Activated CD4-positive, alpha-beta T cell treated with anti-CD3 and anti-CD28 coated beads, Interleukin-2, amount 50 U/mL, for 24 hours (primary cell): ENCODE measurements around the gene ST7.

Experiments
- DNase-seq, 2 donors: peaks; one replicate each; pipeline ENCODE4 v3.0.0-alpha.2; 2020; ENCODE audit warnings: low read depth in 1 of 2, low spot score in 1 of 2

Gene ST7

DNA sequence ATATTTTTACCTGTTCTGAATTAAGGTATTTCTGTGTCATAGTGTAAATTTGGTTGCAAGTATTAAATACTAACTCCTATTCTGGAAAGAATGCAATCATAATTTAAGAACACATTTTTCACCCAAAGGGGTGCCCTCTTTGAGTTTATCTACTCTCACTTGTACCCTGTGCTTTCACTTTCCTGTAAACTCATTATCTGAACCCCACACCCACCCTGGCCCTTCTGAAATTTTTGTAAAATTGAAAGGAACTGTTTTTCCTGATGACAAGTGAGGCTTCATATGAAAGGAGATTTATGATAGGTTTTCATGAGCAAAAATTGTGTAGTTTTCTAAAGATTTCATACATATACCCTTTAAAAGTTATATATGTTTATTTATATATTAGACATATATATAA, 235.1 kb downstream of the ST7 start:
- no peak for DNase-seq

DNA sequence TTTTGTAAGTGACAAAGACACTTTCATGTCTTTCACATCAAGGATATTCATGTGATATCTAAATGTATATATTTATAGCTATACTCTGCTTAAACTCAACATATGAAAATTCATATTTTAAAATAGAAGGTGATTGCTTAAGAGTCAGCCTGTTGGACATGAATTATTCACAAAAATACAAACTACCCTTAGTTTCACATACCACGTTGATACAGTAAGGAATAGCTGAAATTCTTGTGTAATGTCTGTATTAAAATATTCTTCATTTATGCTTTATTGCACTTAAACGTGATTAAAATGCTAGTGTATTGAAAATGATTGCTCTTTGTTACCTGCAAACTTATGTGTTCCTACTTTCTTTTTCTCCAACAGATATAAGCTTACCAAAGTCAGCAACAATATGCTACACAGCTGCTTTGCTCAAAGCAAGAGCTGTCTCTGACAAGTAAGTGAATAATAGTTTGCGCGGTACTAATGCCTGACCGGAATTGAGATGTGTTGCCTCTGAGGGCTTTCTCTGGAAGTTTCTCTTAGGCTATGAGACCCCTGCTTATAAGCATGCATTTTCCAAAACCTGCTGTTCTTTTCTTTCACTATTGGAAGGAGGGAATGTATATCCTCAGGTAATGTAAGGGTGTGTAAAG, 235.8 kb downstream of the ST7 start:
- DNase-seq: no peak

DNA sequence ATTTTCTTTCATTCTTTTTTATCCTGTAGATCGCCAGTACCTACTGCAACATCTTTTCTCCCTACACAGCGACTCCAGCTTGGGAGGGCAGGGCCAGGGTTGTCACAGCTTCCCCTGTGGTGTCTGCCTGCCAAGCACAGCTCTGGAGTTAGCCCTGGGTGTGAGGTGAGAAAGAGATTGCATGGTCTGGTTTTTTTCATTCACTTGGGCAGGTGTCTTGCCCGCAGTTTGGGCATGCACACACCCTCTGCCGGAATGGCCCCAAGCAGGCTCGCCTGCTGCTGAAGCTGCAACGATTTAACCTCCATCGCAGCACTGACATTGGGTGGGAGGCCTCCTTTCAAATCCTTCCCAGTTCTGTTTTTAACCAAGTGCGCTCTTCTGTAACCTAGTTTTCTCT, 236.8 kb downstream of the ST7 start:
- no peak for DNase-seq

DNA sequence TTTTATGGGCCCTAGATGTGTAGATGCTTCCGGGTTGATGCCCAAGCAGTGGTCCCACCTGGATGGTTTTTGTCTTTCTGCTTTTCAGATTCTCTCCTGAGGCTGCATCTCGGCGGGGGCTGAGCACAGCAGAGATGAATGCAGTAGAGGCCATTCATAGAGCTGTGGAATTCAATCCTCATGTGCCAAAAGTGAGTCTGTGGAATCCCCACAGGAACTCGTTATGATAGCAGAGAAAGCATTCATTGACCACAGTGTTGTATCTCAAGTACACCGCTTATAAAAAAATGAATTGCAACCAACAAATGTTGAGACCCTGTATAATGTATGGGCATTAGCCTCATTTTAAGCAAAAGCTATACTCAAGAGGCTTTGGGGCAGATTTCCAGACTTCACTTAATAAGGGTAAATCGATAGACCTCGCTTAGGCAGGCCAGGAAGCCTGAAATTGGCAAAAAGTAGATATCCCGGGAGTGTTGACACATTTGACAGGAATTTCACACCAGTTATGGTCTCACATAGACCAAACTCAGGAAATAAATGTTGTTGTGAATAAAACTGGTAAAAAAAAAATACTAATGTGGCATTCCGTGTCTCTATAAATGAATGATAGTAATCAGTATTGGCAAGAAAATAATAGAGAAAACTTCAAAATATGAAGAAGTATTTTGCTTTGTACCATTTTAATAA, 237.6 kb downstream of the ST7 start:
- DNase-seq: no peak

DNA sequence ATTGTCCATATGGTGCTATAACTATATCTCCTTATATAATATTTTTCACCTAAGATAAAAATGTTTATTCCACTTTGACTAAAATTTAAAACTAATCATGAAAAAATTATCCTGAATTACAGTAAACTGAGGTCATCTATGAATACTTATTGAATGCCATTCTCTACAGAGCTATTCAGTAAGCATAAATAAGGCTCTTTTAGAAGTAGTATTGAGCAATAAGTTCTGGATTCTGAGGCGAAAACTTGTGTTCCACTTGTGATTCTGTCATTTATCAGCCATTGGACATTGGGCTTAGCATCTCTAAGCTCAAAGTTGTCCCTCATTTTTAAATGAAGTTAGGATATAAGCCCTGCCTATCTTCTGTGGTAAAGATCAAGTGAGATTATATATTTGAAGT, 238.8 kb downstream of the ST7 start:
- DNase-seq: no peak

DNA sequence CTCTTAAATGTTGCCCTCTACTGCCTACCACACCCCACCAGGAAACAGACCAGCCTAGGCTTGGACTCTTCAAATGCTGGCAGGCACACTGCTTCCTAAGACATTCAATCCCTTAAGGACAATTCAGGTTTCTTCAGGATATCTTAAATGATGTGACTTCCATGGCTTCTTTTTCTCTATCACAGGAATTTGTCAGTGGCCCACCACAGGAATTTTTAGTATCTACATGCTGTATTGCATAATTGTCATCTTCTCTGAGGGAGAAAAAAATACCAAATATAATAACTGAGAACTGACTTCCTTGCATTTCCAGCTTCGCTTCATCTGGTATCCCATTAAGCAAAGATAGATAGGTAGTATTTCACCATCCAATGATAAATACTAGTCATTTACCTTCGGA, 240.3 kb downstream of the ST7 start:
- DNase-seq: no peak

DNA sequence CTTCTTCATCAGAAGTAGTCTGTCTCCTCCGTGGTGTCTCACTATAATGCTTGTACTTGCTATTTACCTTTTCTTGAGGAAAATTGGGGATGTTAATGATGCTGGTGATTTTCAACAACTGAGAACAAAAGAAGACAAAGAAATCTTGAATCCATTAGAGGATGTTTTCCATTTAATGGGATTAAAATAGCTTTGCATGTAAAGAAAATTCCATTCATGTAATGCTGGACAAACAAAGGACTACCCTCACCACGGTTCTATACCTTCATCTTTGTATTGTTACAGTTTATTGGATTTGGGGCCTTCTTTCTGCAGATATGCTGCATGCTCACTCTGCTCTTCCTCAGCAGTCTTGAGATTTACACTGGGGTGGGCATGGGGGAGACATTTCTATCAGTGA, 241.1 kb downstream of the ST7 start:
- no peak for DNase-seq

DNA sequence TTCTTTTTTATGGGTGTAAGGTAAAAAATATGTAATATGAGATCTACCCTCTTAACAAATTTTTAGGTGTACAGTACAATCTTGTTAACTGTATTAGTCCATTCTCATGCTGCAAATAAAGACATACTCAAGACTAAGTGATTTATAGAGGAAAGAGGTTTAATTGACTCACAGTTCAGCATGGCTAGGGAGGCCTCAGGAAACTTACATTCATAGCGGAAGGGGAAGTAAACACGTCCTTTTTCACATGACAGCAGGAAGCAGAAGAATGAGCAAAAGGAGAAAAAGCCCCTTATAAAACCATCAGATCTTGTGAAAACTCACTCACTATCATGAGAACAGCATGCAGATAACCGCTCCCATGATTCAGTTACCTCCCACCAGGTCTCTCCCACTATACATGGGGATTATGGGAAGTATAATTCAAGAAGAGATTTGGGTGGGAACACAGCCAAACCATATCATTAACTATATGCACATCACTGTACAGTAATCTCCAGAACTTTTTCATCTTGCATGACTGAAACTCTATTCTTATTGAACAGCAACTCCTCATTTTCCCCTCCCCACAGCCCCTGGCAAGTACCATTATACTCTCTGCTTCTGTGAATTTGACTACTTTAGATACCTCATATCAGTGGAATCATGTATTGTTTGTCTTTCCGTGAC, 242.2 kb downstream of the ST7 start:
- DNase-seq: no peak

DNA sequence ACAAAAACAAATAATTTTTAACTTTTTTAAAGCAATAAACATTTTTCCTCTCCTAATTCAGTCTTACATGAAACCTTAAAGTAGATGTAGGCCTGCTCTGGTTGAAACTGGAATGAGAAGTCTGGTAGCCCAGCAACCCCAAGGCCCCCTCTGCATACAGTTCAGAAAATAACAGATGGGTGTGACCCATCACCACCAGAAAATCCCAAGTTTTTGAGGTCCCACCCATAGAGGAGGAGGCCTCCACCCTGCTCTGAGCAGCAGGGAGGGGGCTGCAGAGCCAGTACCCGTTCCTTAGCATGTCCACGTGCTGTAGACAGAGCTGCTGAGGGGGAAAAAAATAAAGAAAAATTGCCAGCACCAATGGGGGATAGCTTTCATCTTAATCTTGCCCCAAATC, 246.8 kb downstream of the ST7 start:
- DNase-seq: no peak

DNA sequence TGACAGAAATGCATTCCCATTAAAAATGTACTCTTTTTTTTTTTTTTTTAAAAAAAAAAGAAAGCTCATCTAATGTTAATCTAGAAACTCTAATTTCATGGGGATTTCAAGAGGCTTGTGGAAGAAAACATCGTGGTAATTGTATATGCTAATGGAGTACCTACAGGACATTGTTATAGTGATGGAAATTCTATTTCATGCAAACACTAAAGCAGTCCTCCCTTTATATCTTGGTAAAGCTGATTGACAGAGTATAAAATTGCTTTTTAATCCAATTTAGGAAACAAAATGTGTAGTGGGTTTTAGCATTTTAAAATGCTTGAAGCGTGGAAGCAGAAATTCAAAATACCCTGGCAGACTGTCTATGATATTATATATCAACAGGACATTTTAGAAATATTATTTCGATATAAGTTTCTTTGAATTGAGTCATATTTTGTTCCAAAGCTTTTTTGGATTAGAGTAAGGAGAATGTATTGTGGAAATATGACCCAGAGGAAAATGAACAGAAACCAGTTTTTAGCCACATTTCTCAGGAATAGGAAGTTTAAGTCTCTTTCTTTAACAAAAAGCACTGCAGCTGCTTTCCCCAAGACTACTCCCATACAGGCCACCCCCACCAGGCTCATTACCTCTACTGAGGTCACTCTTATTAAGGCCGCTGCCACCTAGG, 247.6 kb downstream of the ST7 start:
- DNase-seq: no peak

DNA sequence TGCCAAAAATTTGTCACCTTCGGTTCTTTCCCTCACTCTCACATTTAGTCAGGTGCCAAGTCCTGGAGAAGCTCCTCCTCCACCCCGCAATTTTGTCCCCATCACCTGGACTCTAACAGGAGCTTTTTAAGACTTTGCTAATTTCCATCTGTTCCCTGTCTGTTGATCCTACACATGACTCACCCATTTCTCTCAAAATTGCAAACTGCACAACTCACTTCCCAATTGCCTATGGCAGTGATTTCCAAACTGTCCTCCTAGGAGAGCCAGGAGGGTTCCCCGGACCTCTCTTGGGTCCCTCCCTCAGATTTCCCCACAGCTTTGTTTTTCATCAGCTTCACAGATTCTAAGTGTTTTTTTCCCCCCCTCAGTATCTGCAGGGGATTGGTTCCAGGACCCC, 249.2 kb downstream of the ST7 start:
- DNase-seq: no peak

DNA sequence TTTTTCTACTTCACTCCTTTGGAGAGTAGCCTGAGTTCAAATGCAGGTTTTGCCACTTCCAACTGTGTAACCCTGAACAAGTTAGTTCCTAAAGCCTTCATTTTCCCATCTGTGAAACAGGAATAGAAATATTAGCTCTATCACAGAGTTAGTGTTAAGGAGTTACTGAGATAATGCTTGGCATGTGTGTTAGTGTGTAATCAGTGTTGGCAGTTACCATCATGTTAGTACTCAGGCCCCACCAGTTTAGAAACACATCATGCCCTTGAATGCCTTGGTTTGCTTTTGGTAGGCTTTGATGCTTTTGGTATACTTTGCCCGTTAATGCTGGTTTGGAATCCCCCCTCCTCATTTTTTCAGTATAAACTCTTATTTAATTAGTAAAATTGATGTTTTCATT, 249.9 kb downstream of the ST7 start:
- DNase-seq: no peak

DNA sequence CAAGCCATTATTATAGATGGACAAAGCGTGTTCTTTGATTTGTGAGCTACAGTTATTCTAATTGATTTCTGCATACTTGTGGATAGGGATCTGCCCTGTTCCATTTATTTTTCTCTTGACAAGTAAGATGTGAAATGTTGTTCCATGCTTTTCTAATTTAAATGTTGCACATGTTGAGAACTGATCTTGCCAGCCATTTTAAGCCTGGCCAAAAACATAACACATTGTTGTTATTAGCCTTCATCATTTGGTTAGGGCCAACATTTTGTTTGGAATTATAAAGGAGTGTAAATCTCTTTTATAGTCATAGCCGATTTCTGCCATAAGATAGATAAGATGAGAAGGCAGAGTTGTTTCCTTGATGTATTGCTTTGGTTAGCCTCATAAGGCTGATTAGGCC, 252.6 kb downstream of the ST7 start:
- DNase-seq: no peak

DNA sequence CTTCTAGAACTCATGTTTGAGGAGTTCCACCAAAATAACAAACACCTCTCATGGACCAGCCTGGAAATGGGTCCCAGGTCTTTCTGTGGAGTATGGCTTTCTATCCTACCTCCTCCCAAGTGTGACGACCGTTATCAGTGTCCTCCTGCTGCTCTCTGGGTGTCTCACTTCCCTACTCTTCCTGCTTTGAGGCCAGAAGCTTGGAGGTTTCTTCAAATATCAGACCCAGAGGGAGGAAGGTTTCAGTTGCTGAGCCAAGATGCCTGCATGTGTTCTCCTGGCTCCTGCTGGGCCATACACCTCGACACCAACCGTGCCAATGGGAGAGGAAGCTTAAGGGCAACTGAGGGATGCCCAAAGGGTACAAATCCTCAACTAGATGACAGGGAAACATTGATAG, 255.0 kb downstream of the ST7 start:
- DNase-seq: no peak

DNA sequence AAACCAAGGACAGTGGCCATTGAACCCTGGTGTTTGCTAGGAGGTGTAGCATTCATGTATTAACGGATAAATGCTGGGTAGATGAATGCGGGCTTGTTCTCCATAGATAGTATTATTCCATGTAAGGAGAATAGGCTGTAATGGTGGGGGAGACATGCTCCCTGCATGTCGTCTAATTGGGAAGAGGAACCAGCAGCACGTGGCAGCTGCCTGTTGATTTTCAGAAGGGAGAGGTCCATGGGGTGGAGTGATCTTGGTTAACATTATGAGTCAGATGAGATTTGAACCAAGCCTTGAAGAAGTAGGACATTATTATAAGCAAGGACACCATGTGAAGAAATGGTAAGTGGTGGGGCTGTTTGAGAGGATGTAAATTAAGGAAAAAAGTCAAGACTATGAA, 257.1 kb downstream of the ST7 start:
- DNase-seq: no peak

DNA sequence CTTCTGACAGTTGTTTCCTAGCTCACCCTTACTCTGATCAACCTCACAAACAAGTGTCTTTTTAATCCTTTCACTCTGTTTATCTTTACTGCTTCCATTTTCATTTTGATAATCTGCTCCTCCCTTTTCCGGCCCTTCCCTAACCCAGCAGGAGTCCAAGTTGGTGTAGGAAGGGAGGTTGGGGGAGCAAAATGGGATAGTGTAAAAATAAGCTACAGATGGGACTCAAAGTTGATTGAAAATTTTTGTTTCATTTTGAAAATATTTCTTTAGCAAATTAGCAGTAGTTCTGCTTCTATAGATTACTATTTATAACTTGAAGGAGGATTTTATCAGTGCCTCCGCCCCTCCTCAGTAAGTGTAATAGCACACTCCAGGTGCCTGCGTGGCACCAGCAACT, 257.6 kb downstream of the ST7 start:
- no peak for DNase-seq

DNA sequence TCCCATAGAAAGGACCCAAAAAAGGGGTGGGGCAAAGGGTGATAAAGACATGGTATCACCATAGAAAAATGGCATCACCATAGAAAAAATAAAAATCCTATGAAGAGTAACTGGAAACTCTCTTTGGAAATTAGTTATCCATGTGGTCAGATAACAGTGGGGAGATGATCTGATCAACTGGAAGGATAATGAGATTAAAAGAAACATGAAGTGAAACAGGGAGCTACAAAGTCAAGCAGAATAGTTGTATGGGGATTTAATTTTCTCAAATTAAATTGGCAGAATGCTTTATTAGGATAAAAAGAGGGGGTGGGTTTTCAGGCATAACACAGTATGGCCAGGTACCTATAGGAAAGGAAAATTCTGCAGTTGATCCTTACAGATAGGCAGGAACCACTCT, 258.3 kb downstream of the ST7 start:
- no peak for DNase-seq

DNA sequence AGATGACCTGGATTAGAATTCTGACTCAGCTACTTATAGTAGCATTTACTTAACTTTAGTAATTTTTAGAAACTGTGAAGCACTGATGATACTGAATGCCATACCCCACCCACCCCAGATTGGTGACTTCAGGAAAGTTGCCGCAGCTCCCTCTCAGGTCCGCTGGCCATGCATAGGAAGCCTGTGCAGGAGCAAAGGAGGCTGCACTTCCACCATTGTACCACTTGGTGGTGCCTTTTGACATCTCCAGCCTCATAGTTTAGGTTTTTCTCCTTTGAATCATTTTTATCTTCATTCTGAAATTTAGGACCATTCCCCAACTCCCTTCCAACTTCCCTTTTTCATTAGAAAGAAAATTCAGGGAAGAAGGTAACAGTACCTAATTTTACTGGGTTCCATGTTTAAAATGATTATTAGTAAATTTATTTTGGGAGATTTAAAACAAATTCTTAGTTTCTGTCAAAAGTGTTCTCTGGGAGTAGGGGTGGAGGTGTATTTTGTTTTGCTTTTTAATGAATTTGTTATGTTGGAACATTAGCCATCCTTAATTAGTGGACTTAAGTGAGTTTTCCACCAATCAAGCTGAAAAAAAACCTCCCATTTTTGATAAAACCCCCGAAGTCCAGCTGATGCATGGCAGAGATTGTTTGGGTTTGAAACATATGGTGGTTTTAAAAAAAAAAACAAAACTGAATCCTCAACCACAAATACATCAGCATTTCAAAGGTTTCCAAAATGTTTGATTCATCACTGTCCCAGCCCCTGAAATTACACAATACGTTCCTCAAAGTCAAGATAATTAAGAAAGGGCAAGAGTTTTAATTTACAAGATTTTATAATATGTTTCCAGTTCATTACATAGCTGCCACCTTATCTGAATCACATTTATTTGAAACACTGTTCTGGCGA, 259.9 kb downstream of the ST7 start:
- peak; percentile 3 to 27 for DNase-seq

DNA sequence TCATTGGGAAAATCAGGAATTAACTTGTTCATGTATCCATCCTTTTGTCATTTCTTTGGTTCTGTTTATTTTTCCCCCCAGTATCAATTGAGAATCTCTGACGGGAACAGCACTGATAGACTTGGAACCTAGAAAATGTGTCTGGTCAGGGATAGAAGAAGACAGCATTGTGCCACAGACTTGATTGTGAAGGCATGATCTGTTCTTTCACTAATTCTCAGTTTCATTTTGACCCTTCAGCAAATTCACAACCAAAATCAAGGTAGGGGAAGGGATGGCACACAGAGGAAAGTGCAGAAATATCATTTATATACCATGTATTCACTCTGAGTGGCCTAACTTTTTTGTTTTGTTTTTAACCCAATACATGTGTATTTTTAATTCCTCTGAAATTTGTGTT, 262.7 kb downstream of the ST7 start:
- no peak for DNase-seq

DNA sequence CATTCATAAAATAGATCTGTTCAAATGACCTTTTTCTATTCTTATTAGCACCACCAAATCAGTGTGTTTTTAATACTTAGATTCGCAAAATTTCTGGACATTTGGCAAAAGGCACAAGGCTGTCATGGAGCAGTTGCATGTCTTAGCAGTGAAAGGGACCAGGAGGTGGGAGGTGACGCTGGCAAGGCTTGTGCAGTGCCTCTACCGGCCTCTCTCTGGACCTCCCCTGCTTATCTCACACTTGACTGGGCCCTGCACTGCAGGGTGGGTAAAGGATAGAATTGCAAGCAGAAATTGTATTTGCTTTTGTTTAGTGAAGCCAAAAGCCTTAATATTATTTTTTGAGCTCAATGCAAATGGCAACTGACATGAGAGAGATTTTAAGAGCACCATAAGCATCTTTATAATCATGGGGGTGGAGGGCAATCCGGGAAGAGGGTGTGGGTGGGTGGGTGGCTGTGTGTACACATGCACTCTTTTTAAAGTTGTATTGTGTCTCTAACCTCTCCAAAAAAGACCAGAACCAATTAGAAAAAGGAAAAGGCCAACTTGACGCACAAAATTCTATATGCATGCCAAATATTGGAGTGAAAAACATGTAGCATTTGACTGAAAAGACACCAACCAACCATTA, 263.3 kb downstream of the ST7 start:
- no peak for DNase-seq
